Spleen (tissue), 11 donors: ENCODE measurements around the gene PACS1. TPM values are rescaled to one million over a fixed set of nuclear protein-coding genes. Genes with fewer than 3 reads are reported as not detected.
A peak's percentile ranks its signal among the peaks of the same experiment; 100 is the strongest.

Experiments used
- DNase-seq: peaks from one replicate; pipeline ENCODE4 v3.0.0-alpha.2; 2020
- H3K27ac ChIP-seq, 8 donors: fragments of 200-600 bp; sonication (generic) in 7 of 8; 1 replicate in 4 of 8; 2 replicates in 4 of 8; pipeline versions ENCODE4 v1.5.0 to v1.8.0; 2016 to 2021; ENCODE audit warnings: inconsistent platforms in 4 of 8, mild to moderate bottlenecking in 4 of 8, moderate library complexity in 1 of 8
- H3K27me3 ChIP-seq, 7 donors: fragments of 200-600 bp; sonication (generic) in 6 of 7; replicated peaks in 1 of 7; 1 replicate in 4 of 7; 2 replicates in 3 of 7; pipeline versions ENCODE4 v1.5.0 to v1.8.0; 2016 to 2021; ENCODE audit warnings: inconsistent platforms in 3 of 7, mild to moderate bottlenecking in 1 of 7
- H3K36me3 ChIP-seq, 6 donors: fragments of 200-600 bp; sonication (generic) in 5 of 6; 1 replicate in 4 of 6; 2 replicates in 2 of 6; pipeline versions ENCODE4 v1.5.0 to v1.8.0; 2016 to 2021; ENCODE audit warnings: inconsistent platforms in 2 of 6
- H3K4me1 ChIP-seq, 6 donors: fragments of 200-600 bp; sonication (generic) in 5 of 6; 1 replicate in 3 of 6; 2 replicates in 3 of 6; pipeline versions ENCODE4 v1.5.0 to v1.8.0; 2016 to 2021; ENCODE audit warnings: inconsistent platforms in 3 of 6
- H3K4me3 ChIP-seq, 8 donors: fragments of 200-600 bp; sonication (generic) in 7 of 8; 1 replicate in 4 of 8; 2 replicates in 4 of 8; pipeline versions ENCODE4 v1.5.0 to v1.8.0; 2016 to 2021; ENCODE audit warnings: inconsistent platforms in 4 of 8, mild to moderate bottlenecking in 4 of 8, moderate library complexity in 2 of 8
- H3K9me3 ChIP-seq, 8 donors: fragments of 200-600 bp; sonication (generic) in 7 of 8; 1 replicate in 4 of 8; 2 replicates in 4 of 8; pipeline versions ENCODE4 v1.5.0 to v1.8.0; 2016 to 2021; ENCODE audit warnings: inconsistent platforms in 4 of 8
- CTCF ChIP-seq, 11 experiments: fragments of 200-600 bp in 7 of 11; fragments of 450-650 bp in 4 of 11; sonication (generic) in 4 of 11; IDR thresholded peaks in 8 of 11; conservative IDR thresholded peaks in 3 of 11; 1 replicate in 7 of 11; 2 replicates in 4 of 11; pipeline versions ENCODE4 v1.4.0 to v1.8.0; 2016 to 2021; ENCODE audit warnings: antibody characterized with exemption in 11 of 11, inconsistent platforms in 4 of 11, mild to moderate bottlenecking in 1 of 11
- POLR2A ChIP-seq, 3 donors: fragments of 450-650 bp; IDR thresholded peaks; one replicate each; pipeline ENCODE4 v1.5.1; 2017; ENCODE audit warnings: antibody characterized with exemption in 3 of 3, mild to moderate bottlenecking in 1 of 3
- POLR2AphosphoS5 ChIP-seq, 3 donors: sonication (generic); formaldehyde crosslinking; IDR thresholded peaks; one replicate each; pipeline ENCODE4 v1.5.1; 2017; ENCODE audit warnings: antibody characterized with exemption in 3 of 3
- WGBS, 5 donors: extraction: QIAGEN DNeasy Blood & Tissue Kit in 3 of 5; methylation state at CpG; one replicate each; pipeline versions ENCODE4 v1.1.5 to v1.1.7; 2013 to 2018; 5-methylcytosine and 5-hydroxymethylcytosine counted together
- intact Hi-C: fragments of 100-400 bp; cut with DNase I; formaldehyde crosslinking; loops from one replicate; pipeline ENCODE4 v1.15.0; 2023; ENCODE audit warnings: low total_unique reads
- polyA plus RNA-seq, 3 donors: library from polyadenylated mRNA; stranded (reverse); fragments of 200-250 nt; gene quantifications; one replicate each; pipeline ENCODE4 v1.2.1, GENCODE V29; 2013
- total RNA-seq, 7 donors: library from RNA; depleted of rRNA in 3 of 7; stranded (reverse); fragments of >200 nt in 3 of 7; fragmentation: NEBNext Ultra II Directional in 4 of 7; extraction: Animal tissue kit (Norgen Biotek cat#: 25700) in 4 of 7; gene quantifications; one replicate each; pipeline versions ENCODE4 v1.1.0 to v1.2.1, GENCODE V29; 2016 to 2021
- donor health status: healthy with polysubstance abuse.
- donor health status: DM: no; HTN: no; CAD: no; lungs with moderate emphysema.
- donor health status: DM: no; HTN: no; CAD: no.
- donor health status: Bipolar disorder and iron deficiency.
- donor health status: healthy.
- donor health status: DM: no; HTN: no; CAD: no.
- donor health status: DM: yes; HTN: yes; CAD: no.

The PACS1 gene
- total and polyA plus RNA-seq, 10 donors, result 20.6 to 126 (median 98.8) TPM

GRCh38 chr11:66115638-66116301, 45.7 kb downstream of the PACS1 start:
- Histone ChIP-seq H3K9me3 (no peaks in the 10 kb centered on the region), H3K36me3 (no peaks in the 10 kb centered on the region), H3K27me3 (no peaks in the 10 kb centered on the region), H3K27ac (peak overlapping the region; percentile 44 to 86 (median 72)), H3K4me1 (peaks cover 72 to 100% (median 94%) of the 10 kb centered on the region in 6 donors), H3K4me3 (peak overlapping the region in 3 of 8 donors; percentile 1 to 34 (median 11))
- TF ChIP-seq CTCF (IDR thresholded peaks at IDR 0.05 in 8 of 11, conservative IDR thresholded peaks at IDR 0.05 in 3 of 11) (no peak), POLR2AphosphoS5 (IDR thresholded peaks at IDR 0.05) (no peak), POLR2A (IDR thresholded peaks at IDR 0.05) (no peak)
- WGBS, 5 donors, result 10 to 27% (median 24%) methylated on average over 8 of the region's 8 CpGs
- DNase-seq, result no peak
- intact Hi-C loops, result no loop called here

- H3K4me3 ChIP-seq, result no peak overlapping the region
- H3K27ac ChIP-seq, result peak overlapping the region; percentile 2 to 86 (median 72)
- no peaks in the 10 kb centered on the region for H3K9me3 ChIP-seq
- intact Hi-C loops, result no loop called here
- peaks cover 62 to 98% (median 85%) of the 10 kb centered on the region in 6 donors for H3K4me1 ChIP-seq
- no peak for TF ChIP-seq POLR2A (IDR thresholded peaks at IDR 0.05)
- no peak for TF ChIP-seq POLR2AphosphoS5 (IDR thresholded peaks at IDR 0.05)
- TF ChIP-seq CTCF (IDR thresholded peaks at IDR 0.05 in 8 of 11, conservative IDR thresholded peaks at IDR 0.05 in 3 of 11), result no peak
- H3K36me3 ChIP-seq, result no peaks in the 10 kb centered on the region
- DNase-seq, result no peak
- no peaks in the 10 kb centered on the region for H3K27me3 ChIP-seq
- WGBS, 5 donors, result 45 to 60% (median 57%) methylated on average over 7 of the region's 7 CpGs
These were observed 46.7 kb downstream of the PACS1 start for GRCh38 chr11:66116576-66117361.

- H3K27me3 ChIP-seq, result no peaks in the 10 kb centered on the region
- intact Hi-C loops, result no loop called here
- H3K9me3 ChIP-seq, result no peaks in the 10 kb centered on the region
- H3K36me3 ChIP-seq, result no peaks in the 10 kb centered on the region
- 61 to 85% (median 65%) methylated on average over 3 of the region's 3 CpGs for WGBS, 5 donors
- TF ChIP-seq POLR2AphosphoS5 (IDR thresholded peaks at IDR 0.05), result no peak
- TF ChIP-seq POLR2A (IDR thresholded peaks at IDR 0.05), result no peak
- TF ChIP-seq CTCF (IDR thresholded peaks at IDR 0.05 in 8 of 11, conservative IDR thresholded peaks at IDR 0.05 in 3 of 11), result no peak
- no peak overlapping the region for H3K4me3 ChIP-seq
- no peak for DNase-seq
- peak overlapping the region in 7 of 8 donors; percentile 0 to 86 (median 39) for H3K27ac ChIP-seq
- peaks cover 43 to 84% (median 64%) of the 10 kb centered on the region in 6 donors for H3K4me1 ChIP-seq
These were observed 48.8 kb downstream of the PACS1 start for GRCh38 chr11:66118847-66119246.
